IMR-90 (cell line): Measurements from ENCODE around the gene TGM5. TPM values are rescaled to one million over a fixed set of nuclear protein-coding genes. Genes with fewer than 3 reads are reported as not detected.

Experiments
- ATAC-seq: fragments of 200-7000 bp; cut with Tn5 transposase; 2 replicates; pipeline ENCODE4 v1.9.1; 2020; ENCODE audit warnings: low read depth, mild to moderate bottlenecking, moderate library complexity
- BruUV-seq: library from RNA; stranded (reverse); fragments of 400-500 nt; replicated peaks from 2 replicates; lab custom pipeline; 2021; lab: Mats Ljungman, UMichigan
- CTCF ChIA-PET: fragments of 300-600 bp; formaldehyde crosslinking; extraction: SDS; loops from one replicate; lab custom pipeline; 2021; ENCODE audit warnings: antibody characterized with exemption; lab: Yijun Ruan, JAX
- POLR2A ChIA-PET: fragments of 300-600 bp; sonication (Branson Sonifier 250); formaldehyde crosslinking; loops from one replicate; lab custom pipeline; 2022; ENCODE audit warnings: antibody characterized with exemption; ENCODE audit not compliant: unreplicated experiment; lab: Charles Lee
- DNase-seq: peaks from one replicate; pipeline ENCODE4 v3.0.0; 2013
- H2AFZ ChIP-seq: replicated peaks from 2 replicates; pipeline ENCODE3; 2013; ENCODE audit warnings: low read length, mild to moderate bottlenecking; ENCODE audit not compliant: poor library complexity
- H2AK5ac ChIP-seq: 2 replicates; pipeline ENCODE4 v1.6.1; 2013; ENCODE audit warnings: low read depth, low read length, inconsistent platforms
- H2AK9ac ChIP-seq: replicated peaks from 2 replicates; pipeline ENCODE3; 2013; ENCODE audit warnings: mild to moderate bottlenecking, low read depth, low read length, moderate library complexity; ENCODE audit not compliant: poor library complexity
- H2BK120ac ChIP-seq: 2 replicates; pipeline ENCODE4 v1.6.1; 2013; ENCODE audit warnings: low read depth, low read length, inconsistent platforms
- H2BK15ac ChIP-seq: 3 replicates; pipeline ENCODE4 v1.6.1; 2013; ENCODE audit warnings: low read depth, low read length, inconsistent platforms
- H2BK20ac ChIP-seq: 2 replicates; pipeline ENCODE4 v1.6.1; 2013; ENCODE audit warnings: low read depth, mild to moderate bottlenecking, inconsistent platforms, low read length, moderate library complexity
- H2BK5ac ChIP-seq: 2 replicates; pipeline ENCODE4 v1.6.1; 2013; ENCODE audit warnings: mild to moderate bottlenecking, low read depth, low read length, inconsistent platforms; ENCODE audit not compliant: poor library complexity, severe bottlenecking
- H3K14ac ChIP-seq: replicated peaks from 2 replicates; pipeline ENCODE4 v1.6.1; 2013; ENCODE audit warnings: low read depth, low read length, inconsistent platforms
- H3K18ac ChIP-seq: 2 replicates; pipeline ENCODE4 v1.6.1; 2013; ENCODE audit warnings: low read depth, low read length, control low read depth
- H3K23ac ChIP-seq: 2 replicates; pipeline ENCODE4 v1.6.1; 2013; ENCODE audit warnings: low read depth, low read length, inconsistent platforms
- H3K27ac ChIP-seq: 2 replicates; pipeline ENCODE4 v1.5.1; 2013; ENCODE audit warnings: mild to moderate bottlenecking, control low read depth, low read length; ENCODE audit not compliant: insufficient read depth
- H3K27me3 ChIP-seq: 2 replicates; pipeline ENCODE4 v1.6.1; 2013; ENCODE audit warnings: low read length; ENCODE audit not compliant: control insufficient read depth, insufficient read depth
- H3K36me3 ChIP-seq: 2 replicates; pipeline ENCODE4 v1.6.1; 2013; ENCODE audit warnings: low read length, mixed read lengths; ENCODE audit not compliant: control insufficient read depth, insufficient read depth
- H3K4ac ChIP-seq: 2 replicates; pipeline ENCODE4 v1.6.1; 2013; ENCODE audit warnings: low read depth, low read length, inconsistent platforms
- H3K4me1 ChIP-seq: 2 replicates; pipeline ENCODE4 v1.6.1; 2013; ENCODE audit warnings: low read length, mixed read lengths; ENCODE audit not compliant: control insufficient read depth, insufficient read depth
- H3K4me2 ChIP-seq: 2 replicates; pipeline ENCODE4 v1.6.1; 2013; ENCODE audit warnings: low read depth, mild to moderate bottlenecking, control low read depth, low read length, moderate library complexity
- H3K4me3 ChIP-seq: 2 replicates; pipeline ENCODE4 v1.5.1; 2013; ENCODE audit warnings: low read depth, mild to moderate bottlenecking, control low read depth, low read length, moderate library complexity; ENCODE audit not compliant: insufficient read depth
- H3K56ac ChIP-seq: 2 replicates; pipeline ENCODE4 v1.6.1; 2013; ENCODE audit warnings: low read length, inconsistent platforms; ENCODE audit not compliant: insufficient read depth; ENCODE audit errors: extremely low read depth
- H3K79me1 ChIP-seq, 2 experiments: 2 replicates each; pipeline ENCODE4 v1.6.1; 2013; ENCODE audit warnings: low read length in 2 of 2, inconsistent platforms in 1 of 2, low read depth in 1 of 2
- H3K9ac ChIP-seq: 2 replicates; pipeline ENCODE4 v1.6.1; 2013; ENCODE audit warnings: low read depth, low read length, control low read depth
- H3K9me1 ChIP-seq: 2 replicates; pipeline ENCODE4 v1.6.1; 2013; ENCODE audit warnings: low read length, inconsistent platforms; ENCODE audit not compliant: insufficient read depth
- H3K9me3 ChIP-seq: 2 replicates; pipeline ENCODE4 v1.6.1; 2013; ENCODE audit warnings: low read length; ENCODE audit not compliant: control insufficient read depth, insufficient read depth
- H4K20me1 ChIP-seq: 2 replicates; pipeline ENCODE4 v1.6.1; 2013; ENCODE audit warnings: low read length, inconsistent platforms; ENCODE audit not compliant: insufficient read depth
- H4K5ac ChIP-seq: 2 replicates; pipeline ENCODE4 v1.6.1; 2013; ENCODE audit warnings: mild to moderate bottlenecking, low read depth, low read length, control low read depth
- H4K8ac ChIP-seq, 2 experiments: 2 replicates each; pipeline ENCODE4 v1.6.1; 2013; ENCODE audit warnings: low read depth in 2 of 2, low read length in 2 of 2, control low read depth in 1 of 2, inconsistent platforms in 1 of 2
- H4K91ac ChIP-seq: 2 replicates; pipeline ENCODE4 v1.6.1; 2013; ENCODE audit warnings: low read depth, low read length, inconsistent platforms; ENCODE audit not compliant: insufficient read depth
- BHLHE40 ChIP-seq: fragments of 150-350 bp; IDR thresholded peaks from 2 replicates; pipeline ENCODE4 v1.6.1; 2016; ENCODE audit warnings: mild to moderate bottlenecking, low read depth, low read length
- CEBPB ChIP-seq: IDR thresholded peaks from 2 replicates; pipeline ENCODE4 v1.6.1; 2012; ENCODE audit warnings: low read depth, low read length, improper control_type of control experiment
- CHD1 ChIP-seq: IDR thresholded peaks from 2 replicates; pipeline ENCODE4 v1.6.1; 2012; ENCODE audit warnings: low read depth, low read length, improper control_type of control experiment
- CTCF ChIP-seq: conservative IDR thresholded peaks from 2 replicates; pipeline ENCODE4 v1.5.1; 2012; ENCODE audit warnings: mild to moderate bottlenecking, low read depth, low read length, improper control_type of control experiment
- ELK1 ChIP-seq: fragments of 150-350 bp; IDR thresholded peaks from 2 replicates; pipeline ENCODE4 v1.6.1; 2016; ENCODE audit warnings: low read depth, mild to moderate bottlenecking, low read length, moderate library complexity, borderline replicate concordance
- FOS ChIP-seq: fragments of 150-350 bp; IDR thresholded peaks from 2 replicates; pipeline ENCODE4 v1.6.1; 2016; ENCODE audit warnings: low read depth, low read length
- MAFK ChIP-seq: IDR thresholded peaks from 2 replicates; pipeline ENCODE4 v1.6.1; 2012; ENCODE audit warnings: low read depth, low read length, improper control_type of control experiment
- NFE2L2 ChIP-seq: fragments of 150-350 bp; IDR thresholded peaks from 2 replicates; pipeline ENCODE4 v1.6.1; 2016; ENCODE audit warnings: low read depth, mild to moderate bottlenecking, low read length
- POLR2A ChIP-seq: IDR thresholded peaks from 2 replicates; pipeline ENCODE4 v1.6.1; 2012; ENCODE audit warnings: mild to moderate bottlenecking, low read depth, low read length
- RAD21 ChIP-seq: IDR thresholded peaks from 2 replicates; pipeline ENCODE4 v1.6.1; 2012; ENCODE audit warnings: low read length, improper control_type of control experiment
- RCOR1 ChIP-seq: IDR thresholded peaks from 2 replicates; pipeline ENCODE4 v1.6.1; 2012; ENCODE audit warnings: mild to moderate bottlenecking, low read length, improper control_type of control experiment; ENCODE audit not compliant: insufficient replicate concordance
- RFX5 ChIP-seq: IDR thresholded peaks from 2 replicates; pipeline ENCODE4 v1.8.0; 2012; ENCODE audit warnings: low read depth, mild to moderate bottlenecking, low read length, moderate library complexity
- SMC3 ChIP-seq: fragments of 150-350 bp; IDR thresholded peaks from 2 replicates; pipeline ENCODE4 v1.6.1; 2016; ENCODE audit warnings: low read depth, mild to moderate bottlenecking, antibody characterized with exemption, low read length, moderate library complexity
- USF2 ChIP-seq: fragments of 150-350 bp; IDR thresholded peaks from 2 replicates; pipeline ENCODE4 v1.6.1; 2017; ENCODE audit warnings: mild to moderate bottlenecking, antibody characterized with exemption, low read length, low read depth
- WGBS, 2 experiments: methylation state at CpG; one replicate each; pipeline versions ENCODE4 v1.1.5 to v1.1.7; 2013; ENCODE audit warnings: missing lambda C conversion rate in 2 of 2; ENCODE audit not compliant: insufficient read length in 1 of 2; ENCODE audit errors: extremely low coverage in 2 of 2; 5-methylcytosine and 5-hydroxymethylcytosine counted together
- dilution Hi-C: fragments of 300-500 bp; cut with HindIII; formaldehyde crosslinking; loops from one replicate; pipeline ENCODE4 v1.14.3; 2018; ENCODE audit warnings: low sequenced_read_pairs; ENCODE audit not compliant: unreplicated experiment
- in situ Hi-C: fragments of 300-500 bp; cut with MboI; formaldehyde crosslinking; loops from 3 replicates; pipeline ENCODE4 v1.14.3; 2019; ENCODE audit warnings: low sequenced_read_pairs, inconsistent platforms, mixed read lengths
- intact Hi-C: fragments of 100-400 bp; cut with micrococcal nuclease; formaldehyde crosslinking; loops from 2 replicates; pipeline ENCODE4 v1.10.0; 2022
- polyA plus RNA-seq, 3 experiments: library from polyadenylated mRNA; depleted of rRNA; stranded (reverse); fragments of >200 nt; gene quantifications; 2 replicates each; pipeline ENCODE4 v1.2.3, GENCODE V29; 2012; ENCODE audit warnings: low replicate concordance in 1 of 3
- total RNA-seq: library from RNA; depleted of rRNA; stranded (reverse); fragments of >200 nt; gene quantifications from 2 replicates; pipeline ENCODE4 v1.2.3, GENCODE V29; 2012

The TGM5 gene
- total and polyA plus RNA-seq, 2 of the 4 experiments (the other 2 are of a cell fraction), result not detected

GRCh38 chr15:43253431-43254403 lies 13.0 kb downstream of the TGM5 start:
- no peak overlapping the region for H2BK5ac ChIP-seq
- H4K20me1 ChIP-seq, result no peaks in the 10 kb centered on the region
- no peak overlapping the region for H3K18ac ChIP-seq
- CTCF ChIA-PET, result interaction anchor here (0.8 kb wide), 1 partner anchor 28 kb away, joined by 3 read pairs; no protein-coding TSS in a partner anchor
- H2BK15ac ChIP-seq, result no peak overlapping the region
- no peak overlapping the region for H2BK120ac ChIP-seq
- H3K56ac ChIP-seq, result no peak overlapping the region
- WGBS, 2 experiments, result 50% methylated on average over 2 of the region's 15 CpGs; no CpG with 5 or more reads in 1 of the 2 experiments
- H3K4me3 ChIP-seq, result no peak overlapping the region
- TF ChIP-seq NFE2L2, result no peak
- no peak for TF ChIP-seq ELK1
- no peak for TF ChIP-seq RFX5
- TF ChIP-seq RAD21, result no peak
- no peak for TF ChIP-seq CHD1
- no peak for TF ChIP-seq SMC3
- TF ChIP-seq BHLHE40, result no peak
- no peak for TF ChIP-seq POLR2A
- TF ChIP-seq FOS, result no peak
- no peak for TF ChIP-seq RCOR1
- no peak for TF ChIP-seq CEBPB
- no peak for TF ChIP-seq USF2
- no peak for TF ChIP-seq CTCF
- TF ChIP-seq MAFK, result no peak
- H3K36me3 ChIP-seq, result no peaks in the 10 kb centered on the region
- H4K5ac ChIP-seq, result no peak overlapping the region
- H2AK5ac ChIP-seq, result no peak overlapping the region
- no peak overlapping the region for H4K91ac ChIP-seq
- ATAC-seq, result no peak
- no TSS peak for BruUV-seq
- in situ Hi-C loops (no loop called here), dilution Hi-C loops (no loop called here), intact Hi-C loops (no loop called here)
- peak overlapping the region; percentile 25 for H2AFZ ChIP-seq
- POLR2A ChIA-PET, result no interaction called here
- no peak overlapping the region for H3K23ac ChIP-seq
- H3K9me3 ChIP-seq, result no peaks in the 10 kb centered on the region
- no peak overlapping the region for H4K8ac ChIP-seq
- H3K9ac ChIP-seq, result no peak overlapping the region
- H3K27ac ChIP-seq, result no peak overlapping the region
- H3K4ac ChIP-seq, result no peak overlapping the region
- no peak overlapping the region for H3K14ac ChIP-seq
- DNase-seq, result peak; percentile 18
- no peak overlapping the region for H2AK9ac ChIP-seq
- no peak overlapping the region for H3K4me2 ChIP-seq
- no peaks in the 10 kb centered on the region for H3K9me1 ChIP-seq
- H3K4me1 ChIP-seq, result peaks cover 2% of the 10 kb centered on the region; the same call in 1 of the 2 replicates
- H3K27me3 ChIP-seq, result peaks cover 41% of the 10 kb centered on the region
- no peak overlapping the region for H2BK20ac ChIP-seq
- H3K79me1 ChIP-seq, result no peaks in the 10 kb centered on the region
